OCI-LY7 (cell line): ENCODE measurements around the gene LYRM9. TPM values are rescaled to one million over a fixed set of nuclear protein-coding genes. Genes with fewer than 3 reads are reported as not detected.
A peak's percentile ranks its signal among the peaks of the same experiment; 100 is the strongest.

ENCODE experiments used
- BruUV-seq: library from RNA; stranded (reverse); fragments of 400-500 nt; replicated peaks from 2 replicates; lab custom pipeline; 2021; lab: Mats Ljungman, UMichigan
- CTCF ChIA-PET: fragments of 300-600 bp; sonication (Branson Sonifier 250); formaldehyde crosslinking; loops from one replicate; lab custom pipeline; 2022; ENCODE audit warnings: antibody characterized with exemption; ENCODE audit not compliant: unreplicated experiment; lab: Charles Lee
- POLR2A ChIA-PET: fragments of 300-600 bp; sonication (Branson Sonifier 250); formaldehyde crosslinking; loops from one replicate; lab custom pipeline; 2022; ENCODE audit warnings: antibody characterized with exemption; lab: Charles Lee
- DNase-seq: peaks from one replicate; pipeline ENCODE4 v3.0.0-alpha.2; 2015; ENCODE audit warnings: low spot score
- H2AFZ ChIP-seq: fragments of 200-600 bp; sonication (generic), shearing (Covaris generic); 2 replicates; pipeline ENCODE4 v1.6.1; 2014; ENCODE audit warnings: mild to moderate bottlenecking, antibody characterized with exemption, low read length, moderate library complexity
- H3K27ac ChIP-seq: fragments of 200-600 bp; sonication (generic); 2 replicates; pipeline ENCODE4 v1.5.1; 2014; ENCODE audit warnings: mixed run types, low read depth, mild to moderate bottlenecking, moderate library complexity, low read length, inconsistent platforms; ENCODE audit not compliant: poor library complexity, severe bottlenecking
- H3K36me3 ChIP-seq: fragments of 200-600 bp; sonication (generic); 2 replicates; pipeline ENCODE4 v1.6.1; 2014; ENCODE audit warnings: mild to moderate bottlenecking, antibody characterized with exemption, low read length, moderate library complexity, mixed read lengths; ENCODE audit not compliant: insufficient read depth
- H3K4me1 ChIP-seq: fragments of 200-600 bp; sonication (generic); 2 replicates; pipeline ENCODE4 v1.5.1; 2014; ENCODE audit warnings: mild to moderate bottlenecking, low read length; ENCODE audit not compliant: insufficient read depth, poor library complexity, severe bottlenecking
- H3K4me2 ChIP-seq: fragments of 200-600 bp; sonication (generic); 2 replicates; pipeline ENCODE4 v1.6.1; 2014; ENCODE audit warnings: mild to moderate bottlenecking, low read length
- H3K4me3 ChIP-seq: fragments of 200-600 bp; sonication (generic); 2 replicates; pipeline ENCODE4 v1.5.1; 2014; ENCODE audit warnings: mild to moderate bottlenecking, low read depth, low read length; ENCODE audit not compliant: poor library complexity, severe bottlenecking
- H3K79me2 ChIP-seq: fragments of 200-600 bp; sonication (generic); 2 replicates; pipeline ENCODE4 v1.6.1; 2016; ENCODE audit warnings: low read depth, mild to moderate bottlenecking, low read length, moderate library complexity, mixed read lengths; ENCODE audit not compliant: insufficient read depth
- H3K9me2 ChIP-seq: fragments of 200-600 bp; sonication (generic); 2 replicates; pipeline ENCODE4 v1.6.1; 2016; ENCODE audit warnings: mild to moderate bottlenecking, low read length, mixed read lengths; ENCODE audit not compliant: insufficient read depth
- H3K9me3 ChIP-seq: fragments of 200-600 bp; sonication (generic); 2 replicates; pipeline ENCODE4 v1.6.1; 2014; ENCODE audit warnings: mild to moderate bottlenecking, mixed run types, low read length, mixed read lengths
- H4K20me1 ChIP-seq: fragments of 200-600 bp; sonication (generic); 2 replicates; pipeline ENCODE4 v1.6.1; 2014; ENCODE audit warnings: mild to moderate bottlenecking, antibody characterized with exemption, low read length, moderate library complexity, mixed read lengths; ENCODE audit not compliant: insufficient read depth
- CTCF ChIP-seq: fragments of 200-600 bp; sonication (generic); conservative IDR thresholded peaks from 2 replicates; pipeline ENCODE4 v1.5.1; 2014; ENCODE audit warnings: mild to moderate bottlenecking, antibody characterized with exemption, low read length, moderate library complexity, mixed read lengths
- EZH2phosphoT487 ChIP-seq: fragments of 200-600 bp; sonication (generic); IDR thresholded peaks from 2 replicates; pipeline ENCODE4 v1.6.1; 2018; ENCODE audit warnings: low read depth, borderline replicate concordance, mild to moderate bottlenecking, mixed run types, antibody characterized with exemption, low read length, moderate library complexity, mixed read lengths
- intact Hi-C: fragments of 100-400 bp; cut with micrococcal nuclease; formaldehyde crosslinking; loops from one replicate; pipeline ENCODE4 v1.10.0; 2022; ENCODE audit not compliant: unreplicated experiment
- total RNA-seq, 2 experiments: library from RNA; depleted of rRNA in 1 of 2; stranded (reverse); fragments of >200 nt in 1 of 2; shearing (Covaris generic) in 1 of 2; gene quantifications; 2 replicates each; pipeline ENCODE4 v1.2.3, GENCODE V29; 2014 to 2022

Gene LYRM9
- total RNA-seq, 2 experiments from 2014 or later: 0.35 to 1.4 TPM

GRCh38 chr17:27939474-27940465, 46.6 kb upstream of the LYRM9 start:
- peak; percentile 8 for DNase-seq
- POLR2A ChIA-PET: no interaction called here

GRCh38 chr17:27938864-27939263, 45.7 kb upstream of the LYRM9 start:
- intact Hi-C loops: no loop called here
- BruUV-seq: no TSS peak
- CTCF ChIA-PET: no interaction called here

More at GRCh38 chr17:27939474-27940465, 46.6 kb upstream of the LYRM9 start:
- no peaks in the 10 kb centered on the region for H3K9me2 ChIP-seq
- H3K27ac ChIP-seq: no peak overlapping the region
- H3K4me3 ChIP-seq: no peak overlapping the region
- H4K20me1 ChIP-seq: no peaks in the 10 kb centered on the region
- H2AFZ ChIP-seq: no peak overlapping the region
- no peaks in the 10 kb centered on the region for H3K9me3 ChIP-seq
- TF ChIP-seq EZH2phosphoT487 (no peak), CTCF (no peak)
- intact Hi-C loops: no loop called here
- no peaks in the 10 kb centered on the region for H3K36me3 ChIP-seq
- no TSS peak for BruUV-seq
- H3K79me2 ChIP-seq: no peaks in the 10 kb centered on the region
- peaks cover 12% of the 10 kb centered on the region for H3K4me1 ChIP-seq
- CTCF ChIA-PET: no interaction called here
- peak overlapping the region; percentile 24 for H3K4me2 ChIP-seq

More at GRCh38 chr17:27938864-27939263, 45.7 kb upstream of the LYRM9 start:
- Histone ChIP-seq H3K4me3 (no peak overlapping the region), H4K20me1 (no peaks in the 10 kb centered on the region), H3K9me3 (no peaks in the 10 kb centered on the region), H2AFZ (no peak overlapping the region), H3K4me1 (peaks cover 12% of the 10 kb centered on the region), H3K9me2 (no peaks in the 10 kb centered on the region), H3K36me3 (no peaks in the 10 kb centered on the region), H3K27ac (no peak overlapping the region), H3K79me2 (no peaks in the 10 kb centered on the region), H3K4me2 (no peak overlapping the region)
- POLR2A ChIA-PET: no interaction called here
- TF ChIP-seq EZH2phosphoT487: no peak
- no peak for TF ChIP-seq CTCF
- DNase-seq: no peak
